ENCODE measurements around the gene ATP11B.
"Not testable (repeated sequence)": the region's sequence is repeated elsewhere in the genome, so short reads cannot be mapped to it uniquely, and the experiment has no call there.

Gene ATP11B

GRCh38 chr3:182837855-182838454 lies 44.7 kb downstream of the ATP11B start:
- DNase-seq, result peak; percentile 44

- DNase-seq, result no peak
These were observed 50.2 kb downstream of the ATP11B start for GRCh38 chr3:182843478-182843877.

- no peak for DNase-seq
These were observed 55.6 kb downstream of the ATP11B start for GRCh38 chr3:182848906-182849305.

GRCh38 chr3:182855076-182855475 lies 61.8 kb downstream of the ATP11B start:
- no peak for DNase-seq

- no peak for DNase-seq
These were observed 68.0 kb downstream of the ATP11B start for GRCh38 chr3:182861348-182861747.

- no peak for DNase-seq
These were observed 69.0 kb downstream of the ATP11B start for GRCh38 chr3:182862159-182862860.

- no peak for DNase-seq
These were observed 75.8 kb downstream of the ATP11B start for GRCh38 chr3:182869059-182869458.

GRCh38 chr3:182870917-182871316 lies 77.6 kb downstream of the ATP11B start:
- not testable (repeated sequence) for DNase-seq

- DNase-seq, result no peak
These were observed 85.8 kb downstream of the ATP11B start for GRCh38 chr3:182879031-182879611.

- DNase-seq, result peak; percentile 4
These were observed 93.2 kb downstream of the ATP11B start for GRCh38 chr3:182886497-182886896.

GRCh38 chr3:182889948-182890629 lies 96.8 kb downstream of the ATP11B start:
- no peak for DNase-seq

GRCh38 chr3:182891364-182891763 lies 98.1 kb downstream of the ATP11B start:
- DNase-seq, result no peak

GRCh38 chr3:182892226-182892625 lies 98.9 kb downstream of the ATP11B start:
- no peak for DNase-seq

- no peak for DNase-seq
These were observed 102.3 kb downstream of the ATP11B start for GRCh38 chr3:182895513-182896112.

GRCh38 chr3:182896553-182896952 lies 103.2 kb downstream of the ATP11B start:
- no peak for DNase-seq

GRCh38 chr3:182902236-182902635 lies 108.9 kb downstream of the ATP11B start:
- no peak for DNase-seq

- DNase-seq, result no peak
These were observed 110.9 kb downstream of the ATP11B start for GRCh38 chr3:182904164-182904563.

GRCh38 chr3:182905623-182906022 lies 112.3 kb downstream of the ATP11B start:
- no peak for DNase-seq

GRCh38 chr3:182906036-182906435 lies 112.7 kb downstream of the ATP11B start:
- no peak for DNase-seq

GRCh38 chr3:182908471-182908870 lies 115.2 kb downstream of the ATP11B start:
- DNase-seq, result no peak

GRCh38 chr3:182909318-182910040 lies 116.2 kb downstream of the ATP11B start:
- peak; percentile 18 for DNase-seq
